ENCODE results near the gene GRK5.

Gene GRK5

DNA sequence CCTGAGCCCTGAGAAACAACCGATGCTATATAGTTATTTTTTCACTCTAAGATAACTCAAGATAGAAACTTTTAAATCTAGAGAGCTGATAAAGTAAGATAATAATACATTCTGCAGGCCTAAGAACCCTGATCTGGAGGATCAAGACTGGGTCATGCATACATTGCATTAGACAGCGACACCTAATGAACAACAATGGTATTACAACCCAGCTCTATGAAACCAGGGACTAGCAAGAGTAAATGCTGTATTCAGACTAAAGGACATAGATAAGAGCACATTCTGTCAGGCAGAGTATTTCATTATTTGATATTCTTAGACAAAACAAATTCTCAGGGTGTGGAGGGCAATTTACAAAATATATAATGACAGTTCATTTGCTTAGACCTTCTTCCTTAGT lies 148.6 kb downstream of the GRK5 start:
- in situ Hi-C loops (cut with MboI; ENCODE audit: low sequenced_read_pairs), result no loop called here

DNA sequence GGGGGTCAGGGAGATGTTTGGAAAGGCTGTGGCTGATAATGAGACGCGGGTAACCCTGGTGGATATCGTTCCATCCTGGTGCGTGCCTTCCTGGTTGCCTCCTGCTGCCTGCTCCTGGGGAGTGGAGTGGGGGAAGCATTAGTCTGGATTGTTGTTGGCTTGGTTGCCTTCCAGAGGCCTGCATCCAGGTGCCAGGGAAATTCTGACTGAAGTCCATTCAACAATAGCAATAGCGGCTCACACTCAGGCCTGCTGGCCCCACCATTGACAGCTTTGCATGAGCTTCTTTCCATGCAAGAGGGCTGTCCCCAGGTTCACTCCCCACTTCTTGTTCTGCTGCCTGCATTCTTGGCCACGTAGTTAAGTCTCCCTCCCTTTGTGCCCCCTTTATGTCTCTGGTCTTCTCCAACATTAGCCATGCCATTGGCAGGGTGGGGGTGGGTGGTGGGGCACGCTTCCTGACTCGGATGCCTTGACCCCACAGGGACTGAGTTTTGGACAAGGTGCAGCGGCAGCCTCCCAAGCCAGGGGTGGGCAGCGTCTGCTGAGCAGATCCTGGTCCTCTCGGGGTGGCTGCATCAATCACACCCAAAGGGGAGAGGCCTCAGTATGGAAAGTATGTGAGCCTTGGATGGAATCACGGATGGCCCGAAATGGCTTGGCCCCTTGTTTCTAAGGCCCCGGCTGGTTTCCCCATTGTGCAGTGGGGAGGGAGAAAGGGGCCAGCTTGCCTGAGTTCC lies 150.2 kb downstream of the GRK5 start:
- in situ Hi-C loops (cut with MboI; ENCODE audit: low sequenced_read_pairs), result no loop called here

DNA sequence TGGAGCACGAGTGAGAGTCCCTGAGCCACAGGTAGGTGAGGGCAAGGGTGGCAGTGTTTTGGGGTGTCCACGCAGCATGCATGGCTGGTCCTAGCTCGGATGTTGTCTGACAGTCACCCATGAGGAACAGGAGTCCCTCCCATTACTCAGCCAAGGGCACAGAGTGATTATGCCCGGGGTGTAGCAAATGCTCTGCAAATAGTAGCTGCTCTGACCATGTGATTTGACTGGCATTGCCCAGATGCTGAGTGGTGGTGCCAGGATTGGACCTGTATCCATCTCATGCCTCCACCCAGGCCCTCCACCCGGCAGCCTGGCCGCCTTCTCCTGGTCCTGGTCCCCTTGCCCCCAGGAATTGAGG lies 150.8 kb downstream of the GRK5 start:
- in situ Hi-C loops (cut with MboI; ENCODE audit: low sequenced_read_pairs), result no loop called here

DNA sequence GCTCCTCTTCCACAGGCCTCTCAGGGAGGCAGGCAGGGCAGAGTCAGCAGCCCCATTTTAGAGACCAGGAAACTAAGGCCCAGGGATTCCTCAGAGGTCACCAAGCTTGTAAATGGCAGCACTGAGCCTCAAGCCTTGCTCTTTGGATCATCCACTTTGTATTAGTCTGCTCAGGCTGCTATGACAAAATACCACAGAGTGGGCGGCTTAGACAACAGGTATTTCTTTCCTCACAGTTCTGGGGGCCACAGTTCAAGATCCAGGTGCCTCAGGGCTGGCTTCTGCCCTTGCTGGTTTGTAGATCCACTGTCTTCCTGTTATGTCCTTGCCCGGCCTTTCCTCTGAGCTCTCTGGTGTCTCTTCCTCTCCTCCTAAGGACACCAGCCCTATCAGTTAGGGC lies 151.2 kb downstream of the GRK5 start:
- in situ Hi-C loops (cut with MboI; ENCODE audit: low sequenced_read_pairs), result no loop called here

DNA sequence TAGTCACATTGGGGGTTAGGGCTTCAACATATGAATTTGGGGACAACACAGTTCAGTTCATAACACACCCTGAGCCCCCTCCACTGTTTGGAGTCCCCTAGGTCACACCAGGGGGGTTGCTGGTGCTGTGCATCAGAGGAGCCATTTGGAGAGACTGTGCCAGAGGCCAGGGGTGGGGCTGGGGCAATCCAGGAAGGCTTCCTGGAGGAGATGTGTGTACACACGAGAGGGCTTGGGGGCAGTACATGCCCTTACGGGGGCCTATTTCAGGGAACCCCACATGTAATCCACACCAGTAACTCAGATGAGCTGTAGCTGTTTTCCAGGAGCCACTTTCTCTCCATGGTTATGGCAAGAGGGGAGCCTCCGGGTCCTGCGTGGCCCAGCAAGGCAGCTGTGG lies 151.7 kb downstream of the GRK5 start:
- in situ Hi-C loops (cut with MboI; ENCODE audit: low sequenced_read_pairs), result no loop called here

DNA sequence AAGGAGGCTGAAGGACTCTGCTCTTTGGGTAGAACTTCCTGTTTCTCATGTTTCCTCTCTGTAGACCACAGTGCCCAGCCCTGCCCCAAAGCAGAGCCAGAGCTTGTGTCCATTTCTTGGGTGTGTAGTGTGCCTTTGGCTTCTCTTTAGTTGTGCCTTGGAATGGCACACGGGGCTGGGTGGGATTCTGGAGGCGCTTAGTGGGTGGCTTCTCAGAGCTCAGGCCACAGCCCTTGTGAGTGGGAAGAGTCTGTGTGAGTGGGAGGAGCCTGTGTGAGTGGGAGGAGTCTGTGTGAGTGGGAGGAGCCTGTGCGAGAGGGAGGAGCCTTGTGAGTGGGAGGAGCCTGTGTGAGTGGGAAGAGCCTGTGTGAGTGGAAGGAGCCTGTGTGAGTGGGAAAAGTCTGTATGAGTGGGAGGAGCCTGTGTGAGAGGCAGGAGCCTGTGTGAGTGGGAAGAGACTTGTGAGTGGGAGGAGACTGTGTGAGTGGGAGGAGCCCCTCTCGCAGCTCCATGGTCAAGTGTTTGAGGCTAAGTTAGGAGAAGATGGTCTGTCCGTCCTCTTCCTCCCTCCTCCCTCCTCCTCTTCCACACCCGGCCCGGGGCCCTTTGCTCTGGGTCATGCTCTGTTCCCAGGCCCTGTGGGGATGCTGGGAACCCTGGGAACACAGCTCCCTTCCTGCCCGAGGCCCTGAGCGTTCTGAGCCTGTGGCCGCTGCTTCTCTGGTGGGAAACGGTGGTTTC lies 153.0 kb downstream of the GRK5 start:
- in situ Hi-C loops (cut with MboI; ENCODE audit: low sequenced_read_pairs), result no loop called here

DNA sequence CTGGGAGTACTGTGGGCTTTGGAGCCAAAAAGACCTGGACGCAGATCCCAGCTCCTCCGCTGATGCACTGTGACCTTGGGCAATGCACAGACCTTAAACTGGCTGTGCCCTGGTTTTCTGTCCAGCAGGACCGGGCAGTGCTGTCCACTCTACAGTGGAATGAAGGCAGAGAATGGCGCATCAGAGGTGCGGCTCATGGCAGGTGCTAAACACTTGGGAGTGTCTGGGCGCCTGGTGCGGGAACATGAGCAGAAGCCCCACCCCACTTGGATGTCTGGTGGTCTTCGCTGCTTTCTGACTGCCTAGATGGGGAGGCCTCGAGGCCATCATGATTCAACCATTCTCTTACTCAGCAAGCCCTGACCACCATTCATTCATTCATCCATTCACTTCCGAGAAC lies 153.7 kb downstream of the GRK5 start:
- in situ Hi-C loops (cut with MboI; ENCODE audit: low sequenced_read_pairs), result no loop called here

GRCh38 chr10:119362122-119362521 lies 154.8 kb downstream of the GRK5 start:
- in situ Hi-C loops (cut with MboI; ENCODE audit: low sequenced_read_pairs), result no loop called here

GRCh38 chr10:119364645-119365600 lies 157.6 kb downstream of the GRK5 start:
- in situ Hi-C loops (cut with MboI; ENCODE audit: low sequenced_read_pairs), result no loop called here

- in situ Hi-C loops (cut with MboI; ENCODE audit: low sequenced_read_pairs), result no loop called here
Measured at GRCh38 chr10:119365773-119366599, 158.6 kb downstream of the GRK5 start.

DNA sequence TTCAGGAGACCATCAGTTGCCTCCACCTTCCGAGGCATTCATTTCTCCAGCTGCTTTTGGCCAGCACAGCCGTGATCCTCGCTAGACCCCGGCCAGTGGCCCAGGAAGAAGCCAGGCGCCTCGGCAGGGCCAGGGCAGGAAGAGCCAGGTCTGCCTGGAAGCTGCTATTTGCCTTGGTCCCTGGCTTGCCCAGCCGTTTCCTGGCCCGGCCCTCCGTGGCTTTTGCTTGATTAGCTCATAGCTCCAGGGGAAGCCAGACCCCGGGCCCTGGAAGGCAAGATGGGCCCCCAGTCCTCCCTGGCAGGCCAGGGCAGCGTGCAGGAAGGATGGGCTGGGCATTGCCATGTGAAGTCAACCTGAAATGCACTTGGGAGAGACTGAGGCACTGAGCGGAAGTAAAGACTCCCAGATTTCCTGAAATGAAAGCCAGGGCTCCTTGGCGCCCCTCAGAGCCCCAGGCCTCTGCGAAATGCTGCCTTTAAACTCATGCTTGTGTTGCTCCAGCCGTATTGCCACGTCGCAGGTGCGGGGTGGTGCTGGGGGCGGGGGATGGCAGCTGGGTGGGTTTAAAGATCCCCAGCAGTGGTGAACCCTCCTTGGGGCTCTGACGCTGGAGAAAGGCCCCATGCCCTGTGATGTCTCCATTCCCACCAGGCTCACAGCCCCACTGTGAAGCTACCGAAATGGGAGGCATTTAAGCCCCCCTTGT lies 160.6 kb downstream of the GRK5 start:
- in situ Hi-C loops (cut with MboI; ENCODE audit: low sequenced_read_pairs), result no loop called here

GRCh38 chr10:119368581-119368980 lies 161.2 kb downstream of the GRK5 start:
- in situ Hi-C loops (cut with MboI; ENCODE audit: low sequenced_read_pairs), result no loop called here

DNA sequence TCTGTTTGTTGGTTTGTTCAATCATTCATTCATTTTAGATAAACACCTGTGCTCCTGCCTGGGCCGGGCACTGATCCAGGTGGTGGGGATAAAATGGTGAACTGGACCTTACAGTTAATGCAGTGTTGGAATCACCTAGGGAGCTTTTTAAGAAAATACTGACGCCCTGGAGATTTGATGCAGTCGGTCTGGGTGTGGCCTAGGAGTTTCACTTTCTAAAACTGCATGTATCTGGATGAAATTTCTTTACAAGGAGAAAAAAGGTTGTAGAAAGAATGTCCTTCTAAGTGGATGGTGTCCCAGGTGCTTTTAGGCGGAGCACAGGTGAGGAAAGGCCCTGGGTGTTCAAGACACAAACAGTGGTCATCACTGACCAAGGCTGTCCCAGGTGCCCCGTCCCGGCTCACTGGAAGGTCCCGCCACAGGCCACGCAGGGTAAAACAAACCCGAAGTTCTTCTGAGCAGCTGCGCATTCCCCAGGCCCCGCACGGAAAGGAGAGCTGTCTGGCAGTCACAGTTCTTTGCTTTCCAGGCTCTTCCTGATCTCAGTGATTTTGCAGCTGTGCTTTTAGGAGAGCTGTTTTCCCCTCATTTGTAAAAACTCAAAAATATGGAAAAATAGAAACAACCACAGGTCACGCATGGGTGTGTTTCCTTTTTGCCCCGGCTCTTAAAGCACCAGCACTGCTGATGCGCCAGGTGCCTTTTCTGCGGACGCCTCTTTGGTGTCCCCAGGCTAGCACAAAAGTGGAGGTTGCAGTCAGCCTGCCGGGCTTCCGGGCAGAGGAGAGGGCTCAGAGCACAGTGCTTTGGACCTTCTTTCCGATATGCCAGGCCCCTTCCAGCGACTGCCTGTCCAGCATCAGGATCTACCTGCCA lies 161.9 kb downstream of the GRK5 start:
- in situ Hi-C loops (cut with MboI; ENCODE audit: low sequenced_read_pairs), result no loop called here

DNA sequence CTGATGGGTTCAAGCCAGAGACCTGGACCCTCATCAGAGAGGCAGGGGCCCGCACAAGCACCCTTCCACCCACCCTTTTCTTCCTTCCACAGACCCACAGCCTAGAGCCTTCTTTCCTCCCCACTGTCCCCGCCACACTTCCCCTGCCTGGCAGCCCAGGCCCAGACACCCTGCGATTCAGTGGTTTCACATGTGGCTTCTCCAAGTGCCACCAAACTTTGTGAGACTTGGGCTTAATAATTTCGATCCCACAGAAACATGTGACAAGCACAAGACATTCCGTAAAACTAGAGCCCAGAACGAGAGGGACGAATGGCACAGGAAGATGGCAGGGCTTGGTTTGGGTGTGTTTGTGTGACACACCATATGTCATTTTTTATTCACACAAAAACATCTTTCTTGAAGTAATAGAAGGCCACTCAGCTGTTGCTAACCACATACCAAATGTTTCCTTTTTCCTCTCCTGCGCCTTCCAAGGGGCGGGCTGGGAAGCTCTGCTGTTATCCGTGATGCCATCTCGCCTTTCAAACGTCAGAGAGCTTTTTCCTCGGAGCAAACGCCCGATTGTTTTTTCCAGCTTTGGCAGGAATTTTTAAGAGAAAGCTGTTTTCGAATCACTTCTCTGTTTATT lies 162.9 kb downstream of the GRK5 start:
- in situ Hi-C loops (cut with MboI; ENCODE audit: low sequenced_read_pairs), result no loop called here

DNA sequence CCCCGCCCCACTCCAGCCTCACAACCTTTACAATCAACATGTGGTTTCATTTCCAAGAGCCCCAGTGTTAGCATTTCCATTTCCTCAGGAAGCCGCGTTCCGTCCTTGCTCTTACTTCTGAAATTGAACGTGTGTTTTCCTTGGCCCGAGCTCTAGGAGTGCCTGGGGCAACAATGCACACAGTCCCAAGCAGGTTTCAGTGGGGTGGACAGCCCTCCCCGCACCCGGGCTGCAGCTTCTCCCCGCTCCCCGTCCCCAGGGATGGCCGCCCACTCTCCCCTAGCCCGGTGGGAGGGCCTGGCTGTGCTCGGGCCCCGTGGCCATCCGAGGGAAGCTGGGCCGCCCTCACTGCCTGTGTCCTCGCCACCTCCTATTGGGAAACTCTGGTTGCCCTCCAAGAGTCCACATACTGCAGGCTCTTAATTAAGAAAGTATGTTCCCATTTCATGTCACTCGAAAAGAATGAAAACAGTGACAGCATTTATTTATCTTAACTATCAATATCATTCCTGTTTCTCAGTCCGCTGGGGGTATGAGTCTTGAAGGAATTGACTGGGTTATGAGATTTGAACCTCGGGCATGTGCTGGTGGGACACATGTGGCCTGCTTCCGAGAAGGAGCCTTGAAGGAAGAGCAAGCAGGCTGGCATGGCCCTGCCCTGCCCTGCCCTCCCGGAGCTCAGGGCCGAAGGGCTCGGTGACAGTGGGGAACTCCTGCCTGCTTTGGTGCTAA lies 163.8 kb downstream of the GRK5 start:
- in situ Hi-C loops (cut with MboI; ENCODE audit: low sequenced_read_pairs), result no loop called here

DNA sequence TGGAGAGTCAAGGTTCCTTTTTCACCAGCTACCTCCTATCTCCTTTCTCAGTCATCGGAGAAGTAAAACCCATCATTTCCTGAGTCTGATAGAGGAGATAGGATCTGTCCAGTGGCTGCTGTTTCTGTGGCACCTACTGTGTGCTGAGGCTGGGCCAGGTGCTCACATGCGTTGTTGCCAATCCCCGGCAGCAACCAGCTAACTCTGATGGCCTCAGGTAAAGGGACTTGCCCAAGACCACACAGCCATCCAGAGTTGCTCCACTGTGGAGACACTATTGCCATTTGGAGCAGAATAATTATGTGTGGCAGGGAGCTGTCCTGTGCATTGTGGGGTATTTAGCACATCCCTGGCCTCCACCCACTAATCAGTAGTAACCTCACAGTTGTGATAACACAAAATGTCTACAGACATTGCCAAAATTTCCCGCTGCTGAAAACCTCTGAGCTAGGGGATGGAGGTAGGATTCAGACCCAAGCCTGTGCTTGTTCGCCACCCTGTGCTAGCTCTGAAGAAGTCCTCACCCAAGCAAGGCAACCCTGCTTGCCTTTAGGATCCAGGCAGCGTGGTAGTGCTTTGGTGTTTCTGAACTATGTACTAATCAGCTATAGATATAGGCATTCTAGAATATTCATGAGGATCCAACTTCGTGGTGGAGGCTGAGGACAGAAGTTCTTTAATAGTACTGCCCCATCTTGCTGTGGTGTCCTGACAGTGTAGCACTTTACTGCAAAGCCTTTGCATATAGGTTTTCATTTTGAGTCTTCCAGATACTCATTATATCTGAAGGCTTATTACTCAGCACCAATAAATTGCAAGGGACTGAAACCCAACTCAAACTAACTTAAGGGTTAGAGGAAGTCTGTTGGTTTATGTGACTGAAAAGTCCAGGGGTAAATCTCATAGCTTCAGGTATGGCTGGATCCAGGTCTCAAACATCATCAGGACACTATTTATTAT lies 164.6 kb downstream of the GRK5 start:
- in situ Hi-C loops (cut with MboI; ENCODE audit: low sequenced_read_pairs), result no loop called here

Data from hTERT RPE-1 (cell line).